Activated CD8-positive, alpha-beta T cell treated with anti-CD3 and anti-CD28 coated beads, Interleukin-2, amount 10 ng/mL, durations not matched to agents 7 days and 5 days (primary cell): ENCODE results near the gene NPEPL1. TPM values are rescaled to one million over a fixed set of nuclear protein-coding genes. Genes with fewer than 3 reads are reported as not detected.
"Not testable (repeated sequence)": the region's sequence is repeated elsewhere in the genome, so short reads cannot be mapped to it uniquely, and the experiment has no call there.

ENCODE experiments used
- ATAC-seq: fragments of 150-1000 bp; cut with Tn5 transposase; one replicate; pipeline ENCODE4 v1.10.0; 2021; ENCODE audit warnings: moderate library complexity
- CTCF ChIA-PET: fragments of 350-600 bp; sonication (Branson Sonifier 250); formaldehyde crosslinking; loops from one replicate; lab custom pipeline; 2021; ENCODE audit warnings: antibody characterized with exemption; lab: Charles Lee
- POLR2A ChIA-PET: fragments of 350-600 bp; sonication (Branson Sonifier 250); formaldehyde crosslinking; loops from one replicate; lab custom pipeline; 2021; ENCODE audit warnings: antibody characterized with exemption; lab: Charles Lee
- DNase-seq: peaks from one replicate; pipeline ENCODE4 v3.0.0-alpha.2; 2020
- H3K27ac Mint-ChIP-seq: one replicate; pipeline ENCODE4 v1.8.0; 2021; ENCODE audit warnings: mild to moderate bottlenecking, mixed read lengths
- H3K27me3 Mint-ChIP-seq: one replicate; pipeline ENCODE4 v1.8.0; 2021; ENCODE audit warnings: low read depth, mixed read lengths
- H3K36me3 Mint-ChIP-seq: one replicate; pipeline ENCODE4 v1.8.0; 2021; ENCODE audit warnings: low read depth, mixed read lengths
- H3K4me1 Mint-ChIP-seq: one replicate; pipeline ENCODE4 v1.8.0; 2021; ENCODE audit warnings: low read depth, mixed read lengths
- H3K4me3 Mint-ChIP-seq: one replicate; pipeline ENCODE4 v1.8.0; 2021; ENCODE audit warnings: mild to moderate bottlenecking, mixed read lengths
- H3K9me3 Mint-ChIP-seq: one replicate; pipeline ENCODE4 v1.8.0; 2022; ENCODE audit warnings: mixed read lengths; ENCODE audit not compliant: insufficient read depth
- total RNA-seq, 2 experiments: library from RNA; stranded (reverse); gene quantifications; one replicate each; pipeline ENCODE4 v1.2.3, GENCODE V29; 2021

Gene NPEPL1
- 10 to 100 TPM; 22.9 to 26.8 TPM for total RNA-seq

- ATAC-seq (peak; percentile 94), DNase-seq (peak; percentile 64)
- peaks cover 20% of the 10 kb centered on the region for H3K4me1 Mint-ChIP-seq
- no peaks in the 10 kb centered on the region for H3K9me3 Mint-ChIP-seq
- POLR2A ChIA-PET = interaction anchor here (0.7 to 4.0 kb wide), 2 partner anchors 25 to 41 kb away, joined by 3 to 33 read pairs; partner anchors contain the start of gene STX16
- H3K27ac Mint-ChIP-seq = peak within 1 kb of the TSS; percentile 79
- peak within 1 kb of the TSS; percentile 72 for H3K4me3 Mint-ChIP-seq
- CTCF ChIA-PET = interaction anchor here (0.7 to 2.9 kb wide), 6 partner anchors 10 to 481 kb away, joined by 3 to 13 read pairs (median 3); partner anchors contain the start of gene STX16
- H3K27me3 Mint-ChIP-seq = no peaks in the 10 kb centered on the region
- H3K36me3 Mint-ChIP-seq = peaks cover 15% of the 10 kb centered on the region
These were observed at the start of gene NPEPL1 for GRCh38 chr20:58692579-58693225. NPEPL1 (plus strand) TSS chr20:58692800; CDS start chr20:58692901, 101 bp downstream.

- H3K4me1 Mint-ChIP-seq, H3K27ac Mint-ChIP-seq, H3K36me3 Mint-ChIP-seq, H3K4me3 Mint-ChIP-seq, POLR2A ChIA-PET, H3K9me3 Mint-ChIP-seq, H3K27me3 Mint-ChIP-seq, DNase-seq, ATAC-seq: not testable (repeated sequence)
- CTCF ChIA-PET = interaction anchor here (1.0 kb wide), 1 partner anchor 8 kb away, joined by 3 read pairs; the partner anchor contains the start of gene STX16
These were observed 49.7 kb upstream of the NPEPL1 start for GRCh38 chr20:58642896-58643295.

DNA sequence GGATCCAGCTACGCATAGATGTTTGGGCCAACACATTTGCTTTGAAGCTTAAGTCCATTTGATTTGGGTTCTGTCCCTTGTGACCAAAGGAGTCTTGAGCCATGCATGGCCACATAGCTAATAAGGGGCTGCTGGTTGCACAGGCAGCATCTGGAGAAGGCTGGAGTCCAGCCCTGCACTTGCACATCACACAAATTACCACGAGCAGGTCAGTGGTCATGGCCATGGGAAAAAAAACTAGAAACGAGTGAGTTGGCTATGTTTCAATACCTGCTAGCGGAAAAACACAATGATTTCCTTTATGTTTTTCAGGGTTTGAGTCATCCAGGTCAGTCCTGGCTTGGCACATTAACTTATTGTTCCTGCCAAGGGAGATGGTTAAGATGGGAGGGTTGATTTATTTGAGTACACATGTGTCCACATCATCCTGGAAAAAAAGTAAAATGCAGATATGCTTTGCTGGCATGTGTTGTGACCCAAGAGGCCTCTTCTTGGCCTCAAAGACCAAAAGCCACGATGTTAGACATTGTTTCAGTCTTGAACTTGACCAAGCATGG lies 47.1 kb upstream of the NPEPL1 start:
- Mint-ChIP-seq H3K9me3 (no peaks in the 10 kb centered on the region), H3K27me3 (peaks cover 3% of the 10 kb centered on the region), H3K4me1 (peaks cover 3% of the 10 kb centered on the region), H3K36me3 (no peaks in the 10 kb centered on the region), H3K27ac (no peak overlapping the region), H3K4me3 (no peak overlapping the region)
- no peak for DNase-seq
- POLR2A ChIA-PET = no interaction called here
- CTCF ChIA-PET = interaction anchor here (1.5 kb wide), 1 partner anchor 206 kb away, joined by 3 read pairs; no protein-coding TSS in a partner anchor
- ATAC-seq = no peak

DNA sequence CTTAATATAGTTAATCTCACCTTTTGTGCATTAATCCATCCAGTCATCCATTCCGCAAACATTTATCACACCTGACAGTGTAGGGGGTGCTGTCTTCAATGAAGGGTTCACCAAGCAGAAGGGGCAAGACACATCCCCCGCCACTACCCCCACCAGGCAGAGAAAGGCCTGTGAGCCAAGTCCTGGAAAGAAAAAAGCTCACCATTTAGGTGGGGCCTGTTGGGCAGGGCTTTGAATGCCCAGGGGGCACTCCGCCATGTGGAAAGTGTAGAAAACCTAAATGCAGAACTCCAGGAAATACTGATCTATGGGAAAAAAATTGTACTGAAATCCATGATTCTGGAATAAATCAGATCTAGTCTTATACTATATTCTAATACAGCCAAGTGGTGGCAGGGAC lies 46.3 kb upstream of the NPEPL1 start:
- Mint-ChIP-seq H3K4me1 (peaks cover 3% of the 10 kb centered on the region), H3K27me3 (peaks cover 3% of the 10 kb centered on the region), H3K27ac (no peak overlapping the region), H3K36me3 (peaks cover 3% of the 10 kb centered on the region), H3K4me3 (no peak overlapping the region), H3K9me3 (no peaks in the 10 kb centered on the region)
- no peak for DNase-seq
- no peak for ATAC-seq
- POLR2A ChIA-PET = no interaction called here
- CTCF ChIA-PET = interaction anchor here (1.1 to 7.2 kb wide), 3 partner anchors 13 to 193 kb away, joined by 3 to 46 read pairs (median 6); no protein-coding TSS in a partner anchor

DNA sequence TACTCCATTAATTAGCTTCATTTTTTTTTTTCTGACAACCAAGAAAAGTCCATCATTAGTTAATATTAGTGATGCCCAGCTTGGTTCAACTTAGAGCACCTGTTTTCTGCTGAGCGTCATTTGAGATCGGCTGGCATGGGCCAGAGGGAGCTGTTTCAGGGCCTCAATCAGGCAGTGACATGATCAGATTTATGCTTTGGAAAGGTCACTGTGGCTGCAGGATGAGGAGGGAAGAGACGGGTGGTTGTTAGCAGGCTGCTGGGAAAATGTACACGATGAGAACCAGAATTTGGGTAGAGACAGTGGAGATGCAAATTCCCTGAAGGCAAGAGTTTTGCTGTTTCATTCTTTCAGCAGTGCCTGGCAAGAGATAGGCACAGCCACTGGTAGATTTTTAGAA lies 45.9 kb upstream of the NPEPL1 start:
- Mint-ChIP-seq H3K36me3 (peaks cover 7% of the 10 kb centered on the region), H3K9me3 (no peaks in the 10 kb centered on the region), H3K27me3 (peaks cover 3% of the 10 kb centered on the region), H3K4me3 (no peak overlapping the region), H3K4me1 (peaks cover 3% of the 10 kb centered on the region), H3K27ac (no peak overlapping the region)
- ATAC-seq (no peak), DNase-seq (no peak)
- CTCF ChIA-PET = interaction anchor here (0.8 to 7.2 kb wide), 7 partner anchors 13 to 223 kb away, joined by 3 to 46 read pairs (median 4); no protein-coding TSS in a partner anchor
- POLR2A ChIA-PET = interaction anchor here (6.2 kb wide), 1 partner anchor 15 kb away, joined by 100 read pairs; no protein-coding TSS in a partner anchor

DNA sequence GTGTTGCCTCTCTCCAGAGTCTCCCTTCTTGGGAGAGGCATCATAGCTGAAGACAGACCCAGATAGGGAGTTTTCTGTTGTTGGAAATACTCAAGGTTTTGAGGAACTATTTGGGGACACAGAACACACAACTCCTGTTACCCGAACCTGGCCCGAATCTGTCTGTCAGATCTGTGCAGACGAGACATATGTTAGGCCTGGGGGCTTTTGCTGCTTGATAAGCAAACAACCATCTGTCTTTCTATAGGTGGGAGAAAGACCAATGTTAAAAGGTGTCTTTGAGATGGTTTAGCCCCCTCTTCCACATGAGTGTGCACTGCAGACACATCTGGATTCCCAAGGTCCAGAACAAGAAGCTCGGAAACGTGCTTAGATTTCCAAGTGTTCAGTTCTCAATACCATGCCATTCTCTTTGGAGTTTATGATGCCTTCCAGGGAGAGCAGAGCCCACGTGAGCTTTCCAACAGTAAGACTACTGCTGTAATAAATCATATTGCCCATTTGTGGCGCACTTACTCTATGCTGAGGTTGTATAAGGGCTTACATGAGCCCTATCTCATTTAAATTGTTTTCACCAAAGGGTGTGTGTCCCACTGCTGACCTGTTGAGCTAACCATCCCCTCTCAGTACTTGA lies 45.3 kb upstream of the NPEPL1 start:
- Mint-ChIP-seq H3K4me3 (no peak overlapping the region), H3K36me3 (peaks cover 11% of the 10 kb centered on the region), H3K27ac (no peak overlapping the region), H3K27me3 (peaks cover under 1% of the 10 kb centered on the region), H3K4me1 (peaks cover 3% of the 10 kb centered on the region), H3K9me3 (no peaks in the 10 kb centered on the region)
- DNase-seq (peak; percentile 32), ATAC-seq (no peak)
- ChIA-PET CTCF (interaction anchor here (0.6 to 7.2 kb wide), 13 partner anchors 12 to 222 kb away, joined by 3 to 46 read pairs (median 3); partner anchors contain the start of genes GNAS and GNAS-AS1), POLR2A (interaction anchor here (6.2 kb wide), 1 partner anchor 14 kb away, joined by 100 read pairs; no protein-coding TSS in a partner anchor)

DNA sequence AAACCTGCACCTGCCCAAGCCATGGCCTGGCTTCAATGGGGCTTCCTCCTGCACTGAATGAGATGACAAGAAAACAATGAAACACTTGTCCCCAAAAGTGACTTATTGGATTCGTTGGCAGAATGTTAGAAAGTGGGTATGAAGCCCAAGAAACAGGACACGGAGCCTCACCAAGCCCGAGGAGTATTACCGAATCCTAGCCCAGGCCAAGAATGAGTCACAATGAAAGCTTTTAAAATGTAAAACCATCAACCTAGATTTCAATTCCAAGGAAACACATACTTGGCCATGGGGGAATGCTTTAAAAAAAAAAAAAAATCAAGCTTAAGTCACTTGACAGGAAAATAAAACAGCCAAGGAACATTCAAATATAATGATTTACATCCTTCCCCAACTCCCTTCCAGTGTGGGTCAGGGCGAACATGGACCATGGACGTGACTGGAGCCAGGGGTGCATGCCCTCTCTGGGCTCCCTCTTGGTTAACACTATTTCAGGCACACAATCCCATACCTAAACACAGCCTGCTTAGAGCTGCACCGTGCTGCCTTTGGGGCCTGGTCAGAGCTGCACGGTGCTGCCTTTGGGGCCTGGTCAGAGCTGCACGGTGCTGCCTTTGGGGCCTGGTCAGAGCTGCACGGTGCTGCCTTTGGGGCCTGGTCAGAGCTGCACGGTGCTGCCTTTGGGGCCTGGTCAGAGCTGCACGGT lies 44.7 kb upstream of the NPEPL1 start:
- H3K36me3 Mint-ChIP-seq = peaks cover 16% of the 10 kb centered on the region
- ATAC-seq (no peak), DNase-seq (no peak)
- no peaks in the 10 kb centered on the region for H3K27me3 Mint-ChIP-seq
- H3K4me1 Mint-ChIP-seq = peaks cover 3% of the 10 kb centered on the region
- no peak overlapping the region for H3K4me3 Mint-ChIP-seq
- no peaks in the 10 kb centered on the region for H3K9me3 Mint-ChIP-seq
- POLR2A ChIA-PET = interaction anchor here (6.2 kb wide), 1 partner anchor 14 kb away, joined by 100 read pairs; no protein-coding TSS in a partner anchor
- H3K27ac Mint-ChIP-seq = no peak overlapping the region
- CTCF ChIA-PET = interaction anchor here (0.7 to 7.2 kb wide), 12 partner anchors 11 to 222 kb away, joined by 3 to 60 read pairs (median 4); partner anchors contain the start of genes GNAS and GNAS-AS1

DNA sequence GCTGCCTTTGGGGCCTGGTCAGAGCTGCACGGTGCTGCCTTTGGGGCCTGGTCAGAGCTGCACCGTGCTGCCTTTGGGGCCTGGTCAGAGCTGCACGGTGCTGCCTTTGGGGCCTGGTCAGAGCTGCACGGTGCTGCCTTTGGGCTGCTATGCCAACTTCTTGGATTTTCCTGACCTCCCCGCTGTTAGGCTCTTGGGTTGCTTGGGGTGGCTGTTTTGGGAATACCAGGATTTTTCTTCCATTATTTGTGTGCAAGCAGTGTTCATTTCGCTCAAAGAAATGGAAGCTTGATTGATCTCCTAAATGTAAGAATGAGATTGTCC lies 44.1 kb upstream of the NPEPL1 start:
- not testable (repeated sequence) for H3K27ac Mint-ChIP-seq, ATAC-seq, H3K9me3 Mint-ChIP-seq, H3K4me3 Mint-ChIP-seq, H3K27me3 Mint-ChIP-seq, H3K4me1 Mint-ChIP-seq, DNase-seq
- CTCF ChIA-PET = interaction anchor here (1.0 to 7.2 kb wide), 6 partner anchors 11 to 216 kb away, joined by 3 to 60 read pairs (median 8); partner anchors contain the start of genes GNAS and GNAS-AS1
- POLR2A ChIA-PET = interaction anchor here (6.2 kb wide), 1 partner anchor 13 kb away, joined by 100 read pairs; no protein-coding TSS in a partner anchor
- peaks cover 21% of the 10 kb centered on the region for H3K36me3 Mint-ChIP-seq

DNA sequence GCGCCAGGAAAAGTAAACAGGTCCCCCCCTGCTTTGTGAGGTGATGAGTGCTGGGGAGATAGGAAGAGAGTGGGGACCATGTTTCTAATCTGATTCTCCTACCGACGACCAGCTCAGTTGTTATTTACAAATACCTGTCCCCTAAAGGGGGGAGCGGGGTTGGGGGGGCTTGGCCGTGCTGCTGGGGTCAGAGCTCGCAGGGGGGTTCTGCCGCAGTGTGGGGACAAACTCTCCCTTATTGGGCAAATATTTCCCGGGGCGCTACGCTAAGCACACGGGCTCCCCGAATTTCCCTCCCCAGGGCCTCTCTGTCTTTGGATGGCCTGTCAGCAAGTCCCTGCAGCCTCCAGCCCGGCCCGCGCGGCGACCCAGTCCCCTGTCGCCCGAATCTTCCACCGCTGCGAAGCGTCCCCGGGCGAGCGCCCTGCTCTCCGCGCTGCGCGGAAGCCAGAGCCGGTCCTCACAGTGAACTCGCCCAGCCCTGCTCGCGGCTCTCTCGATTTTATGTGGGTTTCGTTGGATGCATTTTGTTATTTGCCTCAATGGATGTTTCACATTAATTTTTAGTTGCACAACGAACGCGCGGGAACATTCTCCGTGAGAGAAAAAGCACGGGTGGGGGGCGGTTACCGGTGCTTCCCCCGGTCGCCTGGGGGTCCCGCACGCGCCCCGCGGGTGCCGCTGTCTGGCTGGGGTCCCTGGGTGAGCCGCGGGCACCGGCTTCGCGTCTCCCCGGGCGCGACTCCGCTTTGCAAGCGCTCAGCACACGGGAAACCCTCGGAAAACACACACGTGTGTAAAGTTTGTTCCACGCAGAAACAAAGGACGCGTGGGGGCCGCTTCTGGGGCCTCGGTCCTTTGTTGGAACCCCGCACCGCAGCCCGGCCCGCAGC lies 43.1 kb upstream of the NPEPL1 start:
- peak overlapping the region; percentile 46 for H3K27ac Mint-ChIP-seq
- H3K4me1 Mint-ChIP-seq = peaks cover 5% of the 10 kb centered on the region
- peak; percentile 38 for DNase-seq
- H3K4me3 Mint-ChIP-seq = peak overlapping the region; percentile 65
- H3K36me3 Mint-ChIP-seq = peaks cover 21% of the 10 kb centered on the region
- ChIA-PET POLR2A (interaction anchor here (2.9 to 6.2 kb wide), 3 partner anchors 12 to 343 kb away, joined by 18 to 100 read pairs (median 33); partner anchors contain the start of gene NPEPL1), CTCF (interaction anchor here (1.0 to 7.2 kb wide), 8 partner anchors 10 to 203 kb away, joined by 3 to 60 read pairs (median 10); partner anchors contain the start of genes GNAS and GNAS-AS1)
- no peaks in the 10 kb centered on the region for H3K9me3 Mint-ChIP-seq
- ATAC-seq = no peak
- no peaks in the 10 kb centered on the region for H3K27me3 Mint-ChIP-seq

DNA sequence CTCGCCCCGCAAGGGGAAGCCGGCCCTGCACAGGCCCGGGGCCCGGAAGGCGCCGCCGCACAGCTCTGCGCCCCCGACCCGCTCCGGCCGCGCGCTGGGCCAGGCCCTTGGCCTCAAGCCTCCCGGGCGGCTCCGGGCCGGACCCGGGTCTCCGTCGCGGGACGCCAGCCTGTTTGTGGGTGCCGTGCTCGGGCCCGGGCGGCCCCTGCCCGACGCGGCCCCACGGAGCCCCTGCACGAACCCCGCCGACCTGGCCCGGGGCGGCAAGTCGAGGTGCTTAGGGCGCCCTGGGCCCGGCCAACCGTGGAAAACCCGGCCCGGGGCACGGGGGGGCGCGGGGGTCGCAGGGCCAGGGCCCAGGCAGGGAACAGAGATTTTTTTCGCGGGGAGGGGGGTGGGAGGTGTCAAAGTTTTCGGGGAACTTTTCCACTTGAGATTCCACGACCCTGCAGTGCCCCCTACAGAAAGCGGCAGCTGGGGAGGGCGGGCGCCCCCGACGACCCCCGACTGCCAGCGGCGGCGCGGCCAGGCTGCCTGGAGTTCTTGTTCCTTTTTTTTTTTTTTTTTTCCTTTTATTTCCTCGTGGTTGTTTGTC lies 42.3 kb upstream of the NPEPL1 start:
- no peaks in the 10 kb centered on the region for H3K9me3 Mint-ChIP-seq
- no peaks in the 10 kb centered on the region for H3K27me3 Mint-ChIP-seq
- peaks cover 25% of the 10 kb centered on the region for H3K36me3 Mint-ChIP-seq
- ChIA-PET POLR2A (interaction anchor here (0.8 to 6.2 kb wide), 15 partner anchors 11 to 1030 kb away, joined by 3 to 100 read pairs (median 6); partner anchors contain the start of genes ATP5F1E, NPEPL1, VAPB and ZBP1), CTCF (interaction anchor here (1.0 to 7.2 kb wide), 11 partner anchors 10 to 413 kb away, joined by 3 to 60 read pairs (median 8); partner anchors contain the start of gene ATP5F1E)
- H3K27ac Mint-ChIP-seq = peak overlapping the region; percentile 99
- peak overlapping the region; percentile 99 for H3K4me3 Mint-ChIP-seq
- DNase-seq (no peak), ATAC-seq (peak; percentile 11)
- peaks cover 9% of the 10 kb centered on the region for H3K4me1 Mint-ChIP-seq
